Osteocyte (in vitro differentiated cells): ENCODE measurements around the gene DISC1. TPM values are rescaled to one million over a fixed set of nuclear protein-coding genes. Genes with fewer than 3 reads are reported as not detected.

Source experiments
- DNase-seq: peaks from one replicate; pipeline ENCODE4 v3.0.0; 2021; ENCODE audit warnings: mixed read lengths; ENCODE audit not compliant: unreplicated experiment; ENCODE audit errors: extremely low spot score
- H3K27ac Mint-ChIP-seq: one replicate; pipeline ENCODE4 v1.8.0; 2021; ENCODE audit warnings: mild to moderate bottlenecking, mixed read lengths; ENCODE audit not compliant: unreplicated experiment
- H3K27me3 Mint-ChIP-seq: one replicate; pipeline ENCODE4 v1.8.0; 2021; ENCODE audit warnings: mixed read lengths; ENCODE audit not compliant: unreplicated experiment
- H3K36me3 Mint-ChIP-seq: one replicate; pipeline ENCODE4 v1.8.0; 2021; ENCODE audit warnings: mixed read lengths; ENCODE audit not compliant: unreplicated experiment
- H3K4me1 Mint-ChIP-seq: one replicate; pipeline ENCODE4 v1.8.0; 2021; ENCODE audit warnings: mixed read lengths; ENCODE audit not compliant: unreplicated experiment
- H3K4me3 Mint-ChIP-seq: one replicate; pipeline ENCODE4 v1.8.0; 2021; ENCODE audit warnings: mild to moderate bottlenecking, moderate library complexity, mixed read lengths; ENCODE audit not compliant: unreplicated experiment
- H3K9me3 Mint-ChIP-seq: one replicate; pipeline ENCODE4 v1.8.0; 2021; ENCODE audit warnings: mixed read lengths; ENCODE audit not compliant: unreplicated experiment
- total RNA-seq: library from RNA; stranded (reverse); gene quantifications from 2 replicates; pipeline ENCODE4 v1.2.1, GENCODE V29; 2021
- TF ChIP-seq, protein P1 (sequence below): fragments of 200-600 bp; sonication (generic); IDR thresholded peaks from 2 replicates; pipeline ENCODE4 v1.5.0; 2021; ENCODE audit warnings: antibody characterized with exemption, mild to moderate bottlenecking, moderate library complexity

Gene DISC1
- total RNA-seq, 1 donor from 2014 or later = 15.6 TPM

DNA sequence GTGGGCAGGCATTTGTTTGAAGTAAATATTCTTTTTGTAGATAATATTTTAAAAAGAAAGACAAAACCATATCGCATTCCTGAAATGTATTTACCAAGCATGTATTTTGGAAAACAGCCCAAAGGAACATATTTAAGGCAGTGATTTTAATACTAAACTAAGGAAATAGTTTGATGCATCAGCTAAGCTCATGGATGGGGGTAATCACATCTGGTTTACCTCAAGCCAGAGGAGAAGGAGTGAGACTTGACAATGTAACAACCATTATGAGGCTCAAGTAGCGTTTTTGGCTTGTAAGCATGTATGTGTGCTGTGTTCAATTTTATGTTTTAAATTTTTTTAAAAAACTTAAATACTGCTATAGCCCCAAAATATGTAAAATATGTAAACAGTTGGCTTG lies 390.5 kb downstream of the DISC1 start:
- Mint-ChIP-seq H3K4me3 (no peak overlapping the region), H3K9me3 (no peaks in the 10 kb centered on the region), H3K27ac (no peak overlapping the region), H3K4me1 (peaks cover 16% of the 10 kb centered on the region), H3K36me3 (peaks cover 9% of the 10 kb centered on the region), H3K27me3 (no peaks in the 10 kb centered on the region)
- DNase-seq = no peak
- TF ChIP-seq, protein P1, sequence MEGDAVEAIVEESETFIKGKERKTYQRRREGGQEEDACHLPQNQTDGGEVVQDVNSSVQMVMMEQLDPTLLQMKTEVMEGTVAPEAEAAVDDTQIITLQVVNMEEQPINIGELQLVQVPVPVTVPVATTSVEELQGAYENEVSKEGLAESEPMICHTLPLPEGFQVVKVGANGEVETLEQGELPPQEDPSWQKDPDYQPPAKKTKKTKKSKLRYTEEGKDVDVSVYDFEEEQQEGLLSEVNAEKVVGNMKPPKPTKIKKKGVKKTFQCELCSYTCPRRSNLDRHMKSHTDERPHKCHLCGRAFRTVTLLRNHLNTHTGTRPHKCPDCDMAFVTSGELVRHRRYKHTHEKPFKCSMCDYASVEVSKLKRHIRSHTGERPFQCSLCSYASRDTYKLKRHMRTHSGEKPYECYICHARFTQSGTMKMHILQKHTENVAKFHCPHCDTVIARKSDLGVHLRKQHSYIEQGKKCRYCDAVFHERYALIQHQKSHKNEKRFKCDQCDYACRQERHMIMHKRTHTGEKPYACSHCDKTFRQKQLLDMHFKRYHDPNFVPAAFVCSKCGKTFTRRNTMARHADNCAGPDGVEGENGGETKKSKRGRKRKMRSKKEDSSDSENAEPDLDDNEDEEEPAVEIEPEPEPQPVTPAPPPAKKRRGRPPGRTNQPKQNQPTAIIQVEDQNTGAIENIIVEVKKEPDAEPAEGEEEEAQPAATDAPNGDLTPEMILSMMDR = no peak

DNA sequence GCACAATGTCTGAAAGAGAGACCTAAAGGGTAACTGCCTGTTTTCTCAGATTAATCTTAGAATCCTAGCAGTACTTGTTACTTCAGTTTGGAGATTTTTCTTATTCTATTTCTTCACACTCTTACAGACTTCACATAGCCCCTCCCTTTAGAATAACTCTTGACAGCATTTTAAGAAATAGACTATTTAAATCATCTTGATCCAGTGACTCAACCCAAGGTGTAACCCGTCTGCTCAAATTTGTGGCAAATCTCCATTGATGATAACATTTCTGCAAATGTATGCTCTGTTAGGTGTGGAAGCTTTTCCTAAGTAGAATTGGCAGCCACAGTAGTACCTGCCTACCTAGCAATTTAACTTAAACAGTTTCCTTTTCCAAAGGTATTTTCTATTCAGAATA lies 391.2 kb downstream of the DISC1 start:
- Mint-ChIP-seq H3K36me3 (peaks cover 9% of the 10 kb centered on the region), H3K4me1 (peaks cover 16% of the 10 kb centered on the region), H3K9me3 (no peaks in the 10 kb centered on the region), H3K27me3 (no peaks in the 10 kb centered on the region), H3K27ac (no peak overlapping the region), H3K4me3 (no peak overlapping the region)
- TF ChIP-seq, protein P1 = no peak
- no peak for DNase-seq

DNA sequence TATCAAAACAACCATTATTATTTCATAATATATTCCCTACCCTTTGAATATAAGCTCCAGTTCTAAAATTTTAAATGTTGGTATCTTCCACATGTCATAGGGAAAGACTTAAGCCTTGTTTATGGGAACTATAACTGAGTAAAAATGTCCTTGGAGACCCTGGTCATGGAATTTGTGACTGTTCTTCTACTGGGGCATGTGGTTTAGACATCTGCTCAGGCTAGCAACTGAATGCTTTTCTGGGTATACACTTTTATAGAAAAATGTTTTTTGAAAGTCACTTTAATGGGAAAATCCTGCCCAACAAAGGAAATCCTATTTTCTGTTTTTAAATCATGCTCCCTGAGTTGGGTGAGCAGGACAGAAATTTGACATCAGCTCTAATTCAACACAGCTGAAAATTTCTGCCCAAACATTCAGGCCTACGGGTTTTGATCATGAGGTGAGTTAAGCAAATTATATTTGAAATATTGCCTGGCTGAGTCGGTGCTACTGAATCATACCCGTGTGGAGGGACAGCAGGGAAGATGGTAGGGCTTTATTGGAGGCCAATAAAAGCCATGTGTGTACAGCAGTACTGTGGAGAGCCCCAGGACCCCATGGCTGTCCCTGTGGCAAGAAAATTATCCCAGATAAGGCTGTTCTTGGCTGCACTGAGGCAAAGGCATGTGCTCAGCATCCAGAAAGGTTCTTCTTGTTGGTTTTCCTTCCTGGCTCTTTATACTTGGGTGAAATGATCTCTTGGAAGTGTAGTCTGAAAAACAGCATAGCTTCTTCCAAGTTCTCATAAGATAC lies 391.8 kb downstream of the DISC1 start:
- no peak overlapping the region for H3K27ac Mint-ChIP-seq
- H3K4me3 Mint-ChIP-seq = no peak overlapping the region
- H3K9me3 Mint-ChIP-seq = no peaks in the 10 kb centered on the region
- DNase-seq = no peak
- no peaks in the 10 kb centered on the region for H3K27me3 Mint-ChIP-seq
- peaks cover 5% of the 10 kb centered on the region for H3K36me3 Mint-ChIP-seq
- peaks cover 13% of the 10 kb centered on the region for H3K4me1 Mint-ChIP-seq
- TF ChIP-seq, protein P1 = no peak

DNA sequence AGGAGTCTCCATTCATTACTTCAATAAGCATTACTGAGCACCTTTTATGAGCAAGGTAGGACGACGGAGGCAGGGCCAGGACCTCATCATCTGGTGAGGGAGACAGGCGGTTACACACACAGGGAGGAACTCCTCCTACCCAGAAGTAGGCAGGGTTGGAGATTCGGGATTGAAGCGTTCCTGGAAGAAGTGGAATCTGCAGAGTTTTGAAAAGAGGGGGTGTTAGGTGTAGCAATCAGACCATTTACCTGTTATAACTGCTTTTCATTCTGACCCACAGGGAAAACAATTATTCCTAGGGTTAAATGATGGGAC lies 392.4 kb downstream of the DISC1 start:
- TF ChIP-seq, protein P1 = no peak
- no peaks in the 10 kb centered on the region for H3K27me3 Mint-ChIP-seq
- H3K9me3 Mint-ChIP-seq = no peaks in the 10 kb centered on the region
- H3K36me3 Mint-ChIP-seq = peaks cover 2% of the 10 kb centered on the region
- no peak for DNase-seq
- peaks cover 17% of the 10 kb centered on the region for H3K4me1 Mint-ChIP-seq
- H3K27ac Mint-ChIP-seq = no peak overlapping the region
- no peak overlapping the region for H3K4me3 Mint-ChIP-seq

DNA sequence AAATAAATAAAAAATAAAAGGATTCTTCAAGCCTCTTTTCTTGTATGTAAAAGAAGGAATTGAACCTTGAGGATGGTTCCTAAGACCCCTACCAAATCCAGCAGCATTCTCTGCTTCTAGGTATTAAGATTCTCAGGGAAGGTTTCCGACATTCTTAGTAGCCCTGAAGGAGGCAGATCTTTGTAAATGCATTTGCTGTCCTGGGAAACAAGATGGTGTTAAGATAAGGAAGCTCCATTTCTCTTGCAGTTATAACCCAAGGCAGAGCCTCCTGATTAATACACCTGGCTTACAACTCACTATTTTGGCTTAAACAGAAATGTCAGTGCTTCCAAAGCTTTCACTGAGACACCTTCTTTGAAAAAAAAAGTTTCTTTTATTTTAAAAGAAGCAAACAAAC lies 393.8 kb downstream of the DISC1 start:
- Mint-ChIP-seq H3K4me3 (no peak overlapping the region), H3K4me1 (peaks cover 17% of the 10 kb centered on the region), H3K36me3 (no peaks in the 10 kb centered on the region), H3K27me3 (no peaks in the 10 kb centered on the region), H3K27ac (no peak overlapping the region), H3K9me3 (no peaks in the 10 kb centered on the region)
- TF ChIP-seq, protein P1 = no peak
- DNase-seq = no peak
